ENCODE data around the gene IL20.

GRCh38 chr1:206905295-206906164 lies 40.1 kb downstream of the IL20 start:
- TF ChIP-seq CTCF (IDR thresholded peaks at IDR 0.05) (no peak), POLR2AphosphoS5 (IDR thresholded peaks at IDR 0.05) (no peak), POLR2A (IDR thresholded peaks at IDR 0.05) (no peak), EP300 (IDR thresholded peaks at IDR 0.05) (no peak)
